HEK293 (cell line): ENCODE results near the gene PCSK2.

ENCODE experiments used
- CTCF ChIA-PET: fragments of 350-600 bp; formaldehyde crosslinking; extraction: SDS; loops from one replicate; lab custom pipeline; 2021; ENCODE audit warnings: antibody characterized with exemption; lab: Yijun Ruan, JAX
- POLR2A ChIA-PET: fragments of 300-600 bp; formaldehyde crosslinking; extraction: SDS; loops from one replicate; lab custom pipeline; 2020; ENCODE audit warnings: antibody characterized with exemption, inconsistent platforms; lab: Yijun Ruan, JAX
- H3K27ac ChIP-seq: fragments of 200-500 bp; sonication (Bioruptor generic); 2 replicates; pipeline ENCODE4 v1.5.1; 2014; ENCODE audit warnings: low read depth, low read length, control low read depth, inconsistent platforms; ENCODE audit errors: extremely low read depth
- H3K36me3 ChIP-seq, 2 experiments: fragments of 200-500 bp in 1 of 2; sonication (Bioruptor generic) in 1 of 2; 1 replicate in 1 of 2; 2 replicates in 1 of 2; pipeline ENCODE4 v1.5.1; 2014 to 2017; ENCODE audit warnings: inconsistent platforms in 2 of 2, low read length in 2 of 2; ENCODE audit not compliant: control insufficient read depth in 2 of 2, insufficient read depth in 1 of 2
- H3K4me1 ChIP-seq: fragments of 200-500 bp; sonication (Bioruptor generic); 2 replicates; pipeline ENCODE4 v1.5.1; 2014; ENCODE audit warnings: mild to moderate bottlenecking, low read length, inconsistent platforms; ENCODE audit not compliant: control insufficient read depth, insufficient read depth
- H3K4me3 ChIP-seq: 2 replicates; pipeline ENCODE4 v1.5.1; 2011; ENCODE audit warnings: low read depth, mild to moderate bottlenecking, control low read depth, low read length, moderate library complexity
- H3K9me3 ChIP-seq: fragments of 200-500 bp; sonication (Bioruptor generic); 2 replicates; pipeline ENCODE4 v1.5.1; 2014; ENCODE audit warnings: low read depth, low read length, inconsistent platforms; ENCODE audit not compliant: control insufficient read depth, insufficient read depth
- KLF17 ChIP-seq: fragments of 450-650 bp; formaldehyde crosslinking; IDR thresholded peaks from 2 replicates; pipeline ENCODE4 v1.5.1; 2016; ENCODE audit warnings: missing biosample characterization, missing genetic modification characterization
- KLF8 ChIP-seq: fragments of 450-650 bp; formaldehyde crosslinking; IDR thresholded peaks from 2 replicates; pipeline ENCODE4 v1.5.1; 2016; ENCODE audit warnings: missing biosample characterization, missing genetic modification characterization
- RBAK ChIP-seq: fragments of 450-650 bp; formaldehyde crosslinking; IDR thresholded peaks from 2 replicates; pipeline ENCODE4 v1.5.1; 2016; ENCODE audit warnings: missing biosample characterization, missing genetic modification characterization
- ZBTB48 ChIP-seq: fragments of 450-650 bp; formaldehyde crosslinking; IDR thresholded peaks from 2 replicates; pipeline ENCODE4 v1.5.1; 2016; ENCODE audit warnings: missing biosample characterization, missing genetic modification characterization
- ZNF114 ChIP-seq: fragments of 450-650 bp; formaldehyde crosslinking; IDR thresholded peaks from 2 replicates; pipeline ENCODE4 v1.5.0; 2017; ENCODE audit warnings: missing biosample characterization, missing genetic modification characterization
- ZNF121 ChIP-seq: fragments of 450-650 bp; formaldehyde crosslinking; IDR thresholded peaks from 2 replicates; pipeline ENCODE4 v1.5.1; 2016; ENCODE audit warnings: missing biosample characterization, missing genetic modification characterization
- ZNF211 ChIP-seq: fragments of 450-650 bp; formaldehyde crosslinking; IDR thresholded peaks from 2 replicates; pipeline ENCODE4 v1.5.1; 2016; ENCODE audit warnings: low read depth, missing biosample characterization, missing genetic modification characterization
- ZNF214 ChIP-seq: fragments of 450-650 bp; formaldehyde crosslinking; IDR thresholded peaks from 2 replicates; pipeline ENCODE4 v1.5.1; 2017; ENCODE audit warnings: missing biosample characterization, mild to moderate bottlenecking, missing genetic modification characterization, borderline replicate concordance
- ZNF221 ChIP-seq: fragments of 450-650 bp; formaldehyde crosslinking; IDR thresholded peaks from 2 replicates; pipeline ENCODE4 v1.5.1; 2017; ENCODE audit warnings: missing biosample characterization, missing genetic modification characterization, borderline replicate concordance
- ZNF335 ChIP-seq: fragments of 450-650 bp; formaldehyde crosslinking; conservative IDR thresholded peaks from 2 replicates; pipeline ENCODE4 v1.5.1; 2016; ENCODE audit warnings: missing biosample characterization, missing genetic modification characterization
- ZNF350 ChIP-seq: fragments of 450-650 bp; formaldehyde crosslinking; IDR thresholded peaks from 2 replicates; pipeline ENCODE4 v1.5.0; 2017; ENCODE audit warnings: missing biosample characterization, mild to moderate bottlenecking, missing genetic modification characterization
- ZNF354C ChIP-seq: fragments of 450-650 bp; formaldehyde crosslinking; IDR thresholded peaks from 2 replicates; pipeline ENCODE4 v1.5.1; 2016; ENCODE audit warnings: missing biosample characterization, missing genetic modification characterization, low read depth, borderline replicate concordance
- ZNF391 ChIP-seq: fragments of 450-650 bp; formaldehyde crosslinking; IDR thresholded peaks from 2 replicates; pipeline ENCODE4 v1.5.1; 2016; ENCODE audit warnings: low read depth, missing biosample characterization, missing genetic modification characterization, borderline replicate concordance
- ZNF521 ChIP-seq: fragments of 450-650 bp; formaldehyde crosslinking; IDR thresholded peaks from 2 replicates; pipeline ENCODE4 v1.5.1; 2017; ENCODE audit warnings: missing biosample characterization, mild to moderate bottlenecking, missing genetic modification characterization
- ZSCAN30 ChIP-seq: fragments of 450-650 bp; IDR thresholded peaks from 2 replicates; pipeline ENCODE4 v1.5.1; 2018; ENCODE audit warnings: missing biosample characterization, mild to moderate bottlenecking, missing genetic modification characterization, moderate library complexity
- TF ChIP-seq, protein P1 (sequence below): fragments of 450-650 bp; formaldehyde crosslinking; IDR thresholded peaks from 2 replicates; pipeline ENCODE4 v1.5.1; 2016; ENCODE audit warnings: missing biosample characterization, missing genetic modification characterization
- TF ChIP-seq, protein P2 (sequence below): fragments of 450-650 bp; formaldehyde crosslinking; IDR thresholded peaks from 2 replicates; pipeline ENCODE4 v1.5.1; 2016; ENCODE audit warnings: missing biosample characterization, missing genetic modification characterization, borderline replicate concordance
- TF ChIP-seq, protein P3 (sequence below): fragments of 450-650 bp; formaldehyde crosslinking; IDR thresholded peaks from 2 replicates; pipeline ENCODE4 v1.5.1; 2016; ENCODE audit warnings: missing biosample characterization, missing genetic modification characterization
- TF ChIP-seq, protein P4 (sequence below): fragments of 450-650 bp; formaldehyde crosslinking; IDR thresholded peaks from 2 replicates; pipeline ENCODE4 v1.5.1; 2016; ENCODE audit warnings: missing biosample characterization, missing genetic modification characterization

The PCSK2 gene

GRCh38 chr20:17418737-17419136, 191.9 kb downstream of the PCSK2 start:
- H3K27ac ChIP-seq = no peak overlapping the region
- TF ChIP-seq, protein P1, sequence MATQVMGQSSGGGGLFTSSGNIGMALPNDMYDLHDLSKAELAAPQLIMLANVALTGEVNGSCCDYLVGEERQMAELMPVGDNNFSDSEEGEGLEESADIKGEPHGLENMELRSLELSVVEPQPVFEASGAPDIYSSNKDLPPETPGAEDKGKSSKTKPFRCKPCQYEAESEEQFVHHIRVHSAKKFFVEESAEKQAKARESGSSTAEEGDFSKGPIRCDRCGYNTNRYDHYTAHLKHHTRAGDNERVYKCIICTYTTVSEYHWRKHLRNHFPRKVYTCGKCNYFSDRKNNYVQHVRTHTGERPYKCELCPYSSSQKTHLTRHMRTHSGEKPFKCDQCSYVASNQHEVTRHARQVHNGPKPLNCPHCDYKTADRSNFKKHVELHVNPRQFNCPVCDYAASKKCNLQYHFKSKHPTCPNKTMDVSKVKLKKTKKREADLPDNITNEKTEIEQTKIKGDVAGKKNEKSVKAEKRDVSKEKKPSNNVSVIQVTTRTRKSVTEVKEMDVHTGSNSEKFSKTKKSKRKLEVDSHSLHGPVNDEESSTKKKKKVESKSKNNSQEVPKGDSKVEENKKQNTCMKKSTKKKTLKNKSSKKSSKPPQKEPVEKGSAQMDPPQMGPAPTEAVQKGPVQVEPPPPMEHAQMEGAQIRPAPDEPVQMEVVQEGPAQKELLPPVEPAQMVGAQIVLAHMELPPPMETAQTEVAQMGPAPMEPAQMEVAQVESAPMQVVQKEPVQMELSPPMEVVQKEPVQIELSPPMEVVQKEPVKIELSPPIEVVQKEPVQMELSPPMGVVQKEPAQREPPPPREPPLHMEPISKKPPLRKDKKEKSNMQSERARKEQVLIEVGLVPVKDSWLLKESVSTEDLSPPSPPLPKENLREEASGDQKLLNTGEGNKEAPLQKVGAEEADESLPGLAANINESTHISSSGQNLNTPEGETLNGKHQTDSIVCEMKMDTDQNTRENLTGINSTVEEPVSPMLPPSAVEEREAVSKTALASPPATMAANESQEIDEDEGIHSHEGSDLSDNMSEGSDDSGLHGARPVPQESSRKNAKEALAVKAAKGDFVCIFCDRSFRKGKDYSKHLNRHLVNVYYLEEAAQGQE (tag by site-specific recombination) = no peak
- TF ChIP-seq ZNF335 (tag by site-specific recombination) = no peak
- no peak for TF ChIP-seq KLF8 (tag by site-specific recombination)
- no peak for TF ChIP-seq ZNF354C (tag by site-specific recombination)
- TF ChIP-seq RBAK (tag by site-specific recombination) = no peak
- no peak for TF ChIP-seq ZNF391 (tag by site-specific recombination)
- TF ChIP-seq ZNF350 (tag by site-specific recombination) = no peak
- no peak for TF ChIP-seq ZNF221
- TF ChIP-seq ZNF521 (tag by site-specific recombination) = no peak
- TF ChIP-seq ZNF114 (tag by site-specific recombination) = no peak
- H3K4me1 ChIP-seq = no peaks in the 10 kb centered on the region
- no peak overlapping the region for H3K4me3 ChIP-seq
- H3K9me3 ChIP-seq = no peaks in the 10 kb centered on the region
- ChIA-PET CTCF (interaction anchor here (0.7 to 5.0 kb wide), 3 partner anchors 13 to 200 kb away, joined by 3 to 39 read pairs (median 3); no protein-coding TSS in a partner anchor), POLR2A (no interaction called here)
- no peaks in the 10 kb centered on the region for H3K36me3 ChIP-seq

DNA sequence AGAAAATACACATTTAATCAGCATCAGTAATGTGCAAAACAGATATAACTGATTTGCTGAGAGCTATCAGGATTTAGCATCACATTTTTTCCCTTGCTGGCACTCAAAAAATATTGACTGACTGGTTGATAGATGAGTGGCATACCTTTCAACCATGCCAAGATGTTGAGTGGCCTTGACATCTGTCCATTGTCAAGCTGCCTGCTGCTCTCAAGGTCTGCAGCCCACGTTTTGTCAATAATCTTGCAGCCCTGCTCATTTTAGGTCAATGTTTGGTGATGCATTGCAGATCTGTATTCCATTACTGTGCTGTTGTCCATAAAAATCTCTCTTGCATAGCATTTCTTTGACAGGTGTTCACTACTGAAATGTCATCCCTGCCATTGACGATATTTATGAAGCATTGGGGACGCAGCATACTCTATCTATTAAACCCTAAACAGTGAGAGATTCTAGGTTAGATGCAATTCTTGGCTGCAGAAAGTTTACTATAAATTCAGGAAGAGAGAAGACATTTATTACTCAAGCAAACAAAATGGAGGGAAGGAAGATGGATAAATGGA, 192.7 kb downstream of the PCSK2 start:
- H3K27ac ChIP-seq = no peak overlapping the region
- no peaks in the 10 kb centered on the region for H3K4me1 ChIP-seq
- no peaks in the 10 kb centered on the region for H3K9me3 ChIP-seq
- ChIA-PET POLR2A (no interaction called here), CTCF (interaction anchor here (0.7 to 5.0 kb wide), 3 partner anchors 12 to 199 kb away, joined by 3 to 39 read pairs (median 3); no protein-coding TSS in a partner anchor)
- H3K36me3 ChIP-seq = no peaks in the 10 kb centered on the region
- H3K4me3 ChIP-seq = no peak overlapping the region
- TF ChIP-seq ZBTB48 (tag by site-specific recombination) (no peak), RBAK (tag by site-specific recombination) (no peak), ZNF211 (tag by site-specific recombination) (no peak), ZSCAN30 (tag by site-specific recombination) (no peak), ZNF214 (tag by site-specific recombination) (no peak), ZNF121 (tag by site-specific recombination) (no peak), KLF17 (no peak)
- TF ChIP-seq, protein P2, sequence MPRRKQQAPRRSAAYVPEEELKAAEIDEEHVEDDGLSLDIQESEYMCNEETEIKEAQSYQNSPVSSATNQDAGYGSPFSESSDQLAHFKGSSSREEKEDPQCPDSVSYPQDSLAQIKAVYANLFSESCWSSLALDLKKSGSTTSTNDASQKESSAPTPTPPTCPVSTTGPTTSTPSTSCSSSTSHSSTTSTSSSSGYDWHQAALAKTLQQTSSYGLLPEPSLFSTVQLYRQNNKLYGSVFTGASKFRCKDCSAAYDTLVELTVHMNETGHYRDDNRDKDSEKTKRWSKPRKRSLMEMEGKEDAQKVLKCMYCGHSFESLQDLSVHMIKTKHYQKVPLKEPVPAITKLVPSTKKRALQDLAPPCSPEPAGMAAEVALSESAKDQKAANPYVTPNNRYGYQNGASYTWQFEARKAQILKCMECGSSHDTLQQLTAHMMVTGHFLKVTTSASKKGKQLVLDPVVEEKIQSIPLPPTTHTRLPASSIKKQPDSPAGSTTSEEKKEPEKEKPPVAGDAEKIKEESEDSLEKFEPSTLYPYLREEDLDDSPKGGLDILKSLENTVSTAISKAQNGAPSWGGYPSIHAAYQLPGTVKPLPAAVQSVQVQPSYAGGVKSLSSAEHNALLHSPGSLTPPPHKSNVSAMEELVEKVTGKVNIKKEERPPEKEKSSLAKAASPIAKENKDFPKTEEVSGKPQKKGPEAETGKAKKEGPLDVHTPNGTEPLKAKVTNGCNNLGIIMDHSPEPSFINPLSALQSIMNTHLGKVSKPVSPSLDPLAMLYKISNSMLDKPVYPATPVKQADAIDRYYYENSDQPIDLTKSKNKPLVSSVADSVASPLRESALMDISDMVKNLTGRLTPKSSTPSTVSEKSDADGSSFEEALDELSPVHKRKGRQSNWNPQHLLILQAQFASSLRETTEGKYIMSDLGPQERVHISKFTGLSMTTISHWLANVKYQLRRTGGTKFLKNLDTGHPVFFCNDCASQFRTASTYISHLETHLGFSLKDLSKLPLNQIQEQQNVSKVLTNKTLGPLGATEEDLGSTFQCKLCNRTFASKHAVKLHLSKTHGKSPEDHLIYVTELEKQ = no peak
- TF ChIP-seq, protein P3, sequence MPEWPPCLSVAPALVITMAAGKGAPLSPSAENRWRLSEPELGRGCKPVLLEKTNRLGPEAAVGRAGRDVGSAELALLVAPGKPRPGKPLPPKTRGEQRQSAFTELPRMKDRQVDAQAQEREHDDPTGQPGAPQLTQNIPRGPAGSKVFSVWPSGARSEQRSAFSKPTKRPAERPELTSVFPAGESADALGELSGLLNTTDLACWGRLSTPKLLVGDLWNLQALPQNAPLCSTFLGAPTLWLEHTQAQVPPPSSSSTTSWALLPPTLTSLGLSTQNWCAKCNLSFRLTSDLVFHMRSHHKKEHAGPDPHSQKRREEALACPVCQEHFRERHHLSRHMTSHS (tag by site-specific recombination) = no peak
- TF ChIP-seq, protein P1 (tag by site-specific recombination) = no peak
- TF ChIP-seq, protein P4, sequence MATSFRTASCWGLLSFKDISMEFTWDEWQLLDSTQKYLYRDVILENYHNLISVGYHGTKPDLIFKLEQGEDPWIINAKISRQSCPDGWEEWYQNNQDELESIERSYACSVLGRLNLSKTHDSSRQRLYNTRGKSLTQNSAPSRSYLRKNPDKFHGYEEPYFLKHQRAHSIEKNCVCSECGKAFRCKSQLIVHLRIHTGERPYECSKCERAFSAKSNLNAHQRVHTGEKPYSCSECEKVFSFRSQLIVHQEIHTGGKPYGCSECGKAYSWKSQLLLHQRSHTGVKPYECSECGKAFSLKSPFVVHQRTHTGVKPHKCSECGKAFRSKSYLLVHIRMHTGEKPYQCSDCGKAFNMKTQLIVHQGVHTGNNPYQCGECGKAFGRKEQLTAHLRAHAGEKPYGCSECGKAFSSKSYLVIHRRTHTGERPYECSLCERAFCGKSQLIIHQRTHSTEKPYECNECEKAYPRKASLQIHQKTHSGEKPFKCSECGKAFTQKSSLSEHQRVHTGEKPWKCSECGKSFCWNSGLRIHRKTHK (tag by site-specific recombination) = no peak
